Measurements from ENCODE around the gene ALDH4A1.
A peak's percentile ranks its signal among the peaks of the same experiment; 100 is the strongest.

ALDH4A1 gene

GRCh38 chr1:18913065-18913835 is 10.9 kb upstream of the ALDH4A1 start:
- Histone ChIP-seq H3K9me3 (ENCODE audit: insufficient read depth, low read length) (no peaks in the 10 kb centered on the region), H3K79me2 (ENCODE audit: low read length) (no peaks in the 10 kb centered on the region), H3K36me3 (replicated peaks; ENCODE audit: low read depth, low read length) (no peaks in the 10 kb centered on the region), H3K4me2 (ENCODE audit: low read length) (peak overlapping the region; percentile 53), H3K4me1 (ENCODE audit: low read length) (peaks cover 4% of the 10 kb centered on the region), H3K27me3 (ENCODE audit: low read depth, low read length) (no peaks in the 10 kb centered on the region), H3K27ac (ENCODE audit: low read length) (no peak overlapping the region), H4K20me1 (ENCODE audit: insufficient read depth, low read length) (no peaks in the 10 kb centered on the region), H3K9ac (ENCODE audit: low read length) (no peak overlapping the region), H3K4me3 (ENCODE audit: low read length) (peak overlapping the region; percentile 55; the same call in 1 of the 2 replicates), H2AFZ (ENCODE audit: low read depth, low read length) (no peak overlapping the region)
- TF ChIP-seq, protein P1, sequence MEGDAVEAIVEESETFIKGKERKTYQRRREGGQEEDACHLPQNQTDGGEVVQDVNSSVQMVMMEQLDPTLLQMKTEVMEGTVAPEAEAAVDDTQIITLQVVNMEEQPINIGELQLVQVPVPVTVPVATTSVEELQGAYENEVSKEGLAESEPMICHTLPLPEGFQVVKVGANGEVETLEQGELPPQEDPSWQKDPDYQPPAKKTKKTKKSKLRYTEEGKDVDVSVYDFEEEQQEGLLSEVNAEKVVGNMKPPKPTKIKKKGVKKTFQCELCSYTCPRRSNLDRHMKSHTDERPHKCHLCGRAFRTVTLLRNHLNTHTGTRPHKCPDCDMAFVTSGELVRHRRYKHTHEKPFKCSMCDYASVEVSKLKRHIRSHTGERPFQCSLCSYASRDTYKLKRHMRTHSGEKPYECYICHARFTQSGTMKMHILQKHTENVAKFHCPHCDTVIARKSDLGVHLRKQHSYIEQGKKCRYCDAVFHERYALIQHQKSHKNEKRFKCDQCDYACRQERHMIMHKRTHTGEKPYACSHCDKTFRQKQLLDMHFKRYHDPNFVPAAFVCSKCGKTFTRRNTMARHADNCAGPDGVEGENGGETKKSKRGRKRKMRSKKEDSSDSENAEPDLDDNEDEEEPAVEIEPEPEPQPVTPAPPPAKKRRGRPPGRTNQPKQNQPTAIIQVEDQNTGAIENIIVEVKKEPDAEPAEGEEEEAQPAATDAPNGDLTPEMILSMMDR (IDR thresholded peaks at IDR 0.05; ENCODE audit: low read depth, low read length) = peak; percentile 94
- no peak for TF ChIP-seq EZH2phosphoT487 (IDR thresholded peaks at IDR 0.05; ENCODE audit: low read depth)

- H3K27ac ChIP-seq (ENCODE audit: low read length) = no peak overlapping the region
- H3K9me3 ChIP-seq (ENCODE audit: insufficient read depth, low read length) = no peaks in the 10 kb centered on the region
- H3K9ac ChIP-seq (ENCODE audit: low read length) = no peak overlapping the region
- H3K4me2 ChIP-seq (ENCODE audit: low read length) = no peak overlapping the region
- H2AFZ ChIP-seq (ENCODE audit: low read depth, low read length) = no peak overlapping the region
- H3K4me3 ChIP-seq (ENCODE audit: low read length) = no peak overlapping the region
- H3K27me3 ChIP-seq (ENCODE audit: low read depth, low read length) = no peaks in the 10 kb centered on the region
- no peak for TF ChIP-seq EZH2phosphoT487 (IDR thresholded peaks at IDR 0.05; ENCODE audit: low read depth)
- TF ChIP-seq, protein P1 (IDR thresholded peaks at IDR 0.05; ENCODE audit: low read depth, low read length) = no peak
- H3K36me3 ChIP-seq (replicated peaks; ENCODE audit: low read depth, low read length) = no peaks in the 10 kb centered on the region
- no peaks in the 10 kb centered on the region for H4K20me1 ChIP-seq (ENCODE audit: insufficient read depth, low read length)
- H3K4me1 ChIP-seq (ENCODE audit: low read length) = peaks cover 4% of the 10 kb centered on the region
- H3K79me2 ChIP-seq (ENCODE audit: low read length) = no peaks in the 10 kb centered on the region
Observed at GRCh38 chr1:18912550-18912949, 10.2 kb upstream of the ALDH4A1 start.

DNA sequence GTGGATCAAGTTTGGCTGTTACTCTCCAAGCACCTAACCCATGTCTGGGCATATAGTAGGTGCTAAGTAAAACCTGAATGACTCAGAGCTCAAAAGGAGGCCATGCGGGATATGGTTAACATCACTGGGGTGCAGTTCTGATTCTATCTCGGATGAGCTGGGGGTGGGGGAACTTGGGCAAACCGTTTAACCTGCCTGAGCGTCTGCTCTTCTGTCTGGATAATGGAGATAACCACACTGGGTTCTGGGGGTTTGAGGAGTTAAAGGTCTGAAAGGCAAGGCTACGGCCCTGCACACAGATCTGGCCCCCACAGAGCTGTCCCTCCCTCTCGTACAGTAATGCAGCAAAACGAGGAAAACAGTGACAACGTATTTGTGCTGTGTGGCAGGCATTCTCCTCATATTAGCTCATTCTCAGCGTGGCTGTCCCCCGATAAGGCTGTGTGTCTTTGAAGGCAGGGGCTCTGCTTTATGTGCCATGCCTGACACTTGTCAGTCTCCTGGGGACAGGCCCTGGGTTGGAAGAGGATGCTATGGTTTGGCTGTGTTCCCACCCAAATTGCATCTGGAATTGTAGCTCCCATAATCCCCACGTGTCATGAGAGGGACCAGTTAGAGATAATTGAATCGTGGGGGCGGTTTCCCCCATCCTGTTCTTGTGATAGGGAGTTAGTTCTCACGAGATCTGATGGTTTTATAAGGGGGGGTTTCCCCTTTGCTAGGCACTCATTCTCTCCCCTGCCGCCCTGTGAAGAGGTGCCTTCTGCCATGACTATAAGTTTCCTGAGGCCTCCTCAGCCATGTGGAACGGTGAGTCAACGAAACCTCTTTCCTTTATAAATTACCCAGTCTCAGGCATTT is 6.8 kb upstream of the ALDH4A1 start:
- Histone ChIP-seq H3K9me3 (ENCODE audit: insufficient read depth, low read length) (no peaks in the 10 kb centered on the region), H2AFZ (ENCODE audit: low read depth, low read length) (no peak overlapping the region), H3K79me2 (ENCODE audit: low read length) (no peaks in the 10 kb centered on the region), H3K4me3 (ENCODE audit: low read length) (no peak overlapping the region), H3K9ac (ENCODE audit: low read length) (no peak overlapping the region), H3K4me2 (ENCODE audit: low read length) (no peak overlapping the region), H3K27me3 (ENCODE audit: low read depth, low read length) (no peaks in the 10 kb centered on the region), H4K20me1 (ENCODE audit: insufficient read depth, low read length) (no peaks in the 10 kb centered on the region), H3K36me3 (replicated peaks; ENCODE audit: low read depth, low read length) (no peaks in the 10 kb centered on the region), H3K27ac (ENCODE audit: low read length) (no peak overlapping the region), H3K4me1 (ENCODE audit: low read length) (peaks cover 4% of the 10 kb centered on the region)
- no peak for TF ChIP-seq EZH2phosphoT487 (IDR thresholded peaks at IDR 0.05; ENCODE audit: low read depth)
- TF ChIP-seq, protein P1 (IDR thresholded peaks at IDR 0.05; ENCODE audit: low read depth, low read length) = no peak
